ENCODE measurements around the gene DCTPP1. TPM values are rescaled to one million over a fixed set of nuclear protein-coding genes. Genes with fewer than 3 reads are reported as not detected.

The DCTPP1 gene
- total and polyA plus RNA-seq, 2 of the 13 experiments (the other 11 are each of a cell fraction or from before 2014, with no cell fraction given): 54.8 to 74.4 TPM

DNA sequence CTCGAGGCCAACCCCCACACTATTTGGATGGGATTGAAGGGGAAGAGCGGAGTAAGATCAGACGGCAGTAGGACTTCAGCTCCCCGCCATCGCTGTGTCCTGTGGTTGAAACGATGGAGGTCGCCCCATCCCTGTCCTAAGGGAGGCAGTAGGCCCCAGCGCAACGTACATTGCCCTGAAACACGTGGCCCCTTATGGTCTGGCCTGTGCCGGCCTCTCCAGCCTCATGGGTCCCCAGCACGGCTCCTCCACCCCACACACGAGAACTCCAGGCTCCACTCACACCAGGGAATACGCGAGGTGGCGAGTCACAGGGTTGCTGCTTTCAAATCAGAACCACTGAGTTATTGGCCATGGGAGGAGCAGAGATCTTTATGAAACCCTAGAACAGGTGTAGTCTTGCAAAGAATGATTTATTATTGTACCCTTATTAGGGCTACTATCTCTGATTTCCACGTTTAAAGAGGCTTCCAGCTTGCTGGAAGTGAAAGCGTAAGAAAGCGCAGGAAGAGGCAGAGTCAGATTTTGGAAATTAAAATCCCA lies 669 bp upstream of the DCTPP1 start (continued):
- no peak for TF ChIP-seq ATF2 (CRISPR knock-in tag; IDR thresholded peaks at IDR 0.05)
- TF ChIP-seq TBX3 (IDR thresholded peaks at IDR 0.05; ENCODE audit: borderline replicate concordance): no peak
- peak; percentile 11; the same call in 1 of the 2 replicates for TF ChIP-seq MIXL1 (CRISPR knock-in tag; IDR thresholded peaks at IDR 0.05)
- peak; percentile 95; the same call in 1 of the 2 replicates for TF ChIP-seq FOXO4 (CRISPR knock-in tag; conservative IDR thresholded peaks at IDR 0.05)
- no peak for TF ChIP-seq ZNF160 (CRISPR knock-in tag; IDR thresholded peaks at IDR 0.05)
- TF ChIP-seq DZIP1 (CRISPR knock-in tag; IDR thresholded peaks at IDR 0.05): peak; percentile 84; the same call in 1 of the 2 replicates
- TF ChIP-seq ZBTB39 (CRISPR knock-in tag; IDR thresholded peaks at IDR 0.05): 0 out of 2 replicates have a peak, but pooled peaks have one; percentile 20
- peak; percentile 34; the same call in 1 of the 2 replicates for TF ChIP-seq JUND (CRISPR knock-in tag; IDR thresholded peaks at IDR 0.05)
- TF ChIP-seq, protein P1, sequence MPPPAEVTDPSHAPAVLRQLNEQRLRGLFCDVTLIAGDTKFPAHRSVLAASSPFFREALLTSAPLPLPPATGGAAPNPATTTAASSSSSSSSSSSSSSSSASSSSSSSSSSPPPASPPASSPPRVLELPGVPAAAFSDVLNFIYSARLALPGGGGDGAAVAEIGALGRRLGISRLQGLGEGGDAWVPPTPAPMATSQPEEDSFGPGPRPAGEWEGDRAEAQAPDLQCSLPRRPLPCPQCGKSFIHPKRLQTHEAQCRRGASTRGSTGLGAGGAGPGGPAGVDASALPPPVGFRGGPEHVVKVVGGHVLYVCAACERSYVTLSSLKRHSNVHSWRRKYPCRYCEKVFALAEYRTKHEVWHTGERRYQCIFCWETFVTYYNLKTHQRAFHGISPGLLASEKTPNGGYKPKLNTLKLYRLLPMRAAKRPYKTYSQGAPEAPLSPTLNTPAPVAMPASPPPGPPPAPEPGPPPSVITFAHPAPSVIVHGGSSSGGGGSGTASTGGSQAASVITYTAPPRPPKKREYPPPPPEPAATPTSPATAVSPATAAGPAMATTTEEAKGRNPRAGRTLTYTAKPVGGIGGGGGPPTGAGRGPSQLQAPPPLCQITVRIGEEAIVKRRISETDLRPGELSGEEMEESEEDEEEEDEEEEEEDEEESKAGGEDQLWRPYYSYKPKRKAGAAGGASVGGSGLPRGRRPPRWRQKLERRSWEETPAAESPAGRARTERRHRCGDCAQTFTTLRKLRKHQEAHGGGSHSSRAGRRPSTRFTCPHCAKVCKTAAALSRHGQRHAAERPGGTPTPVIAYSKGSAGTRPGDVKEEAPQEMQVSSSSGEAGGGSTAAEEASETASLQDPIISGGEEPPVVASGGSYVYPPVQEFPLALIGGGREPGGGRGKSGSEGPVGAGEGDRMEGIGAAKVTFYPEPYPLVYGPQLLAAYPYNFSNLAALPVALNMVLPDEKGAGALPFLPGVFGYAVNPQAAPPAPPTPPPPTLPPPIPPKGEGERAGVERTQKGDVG (CRISPR knock-in tag; IDR thresholded peaks at IDR 0.05; ENCODE audit: borderline replicate concordance): peak; percentile 81; the same call in 1 of the 2 replicates
- no peak for TF ChIP-seq SMC3 (IDR thresholded peaks at IDR 0.05; ENCODE audit: low read length)
- no peak for TF ChIP-seq ZNF292 (CRISPR knock-in tag; IDR thresholded peaks at IDR 0.05; ENCODE audit: borderline replicate concordance, low read depth)
- no peak for TF ChIP-seq ZNF749 (CRISPR knock-in tag; IDR thresholded peaks at IDR 0.05; ENCODE audit: borderline replicate concordance)
- TF ChIP-seq, protein P2, sequence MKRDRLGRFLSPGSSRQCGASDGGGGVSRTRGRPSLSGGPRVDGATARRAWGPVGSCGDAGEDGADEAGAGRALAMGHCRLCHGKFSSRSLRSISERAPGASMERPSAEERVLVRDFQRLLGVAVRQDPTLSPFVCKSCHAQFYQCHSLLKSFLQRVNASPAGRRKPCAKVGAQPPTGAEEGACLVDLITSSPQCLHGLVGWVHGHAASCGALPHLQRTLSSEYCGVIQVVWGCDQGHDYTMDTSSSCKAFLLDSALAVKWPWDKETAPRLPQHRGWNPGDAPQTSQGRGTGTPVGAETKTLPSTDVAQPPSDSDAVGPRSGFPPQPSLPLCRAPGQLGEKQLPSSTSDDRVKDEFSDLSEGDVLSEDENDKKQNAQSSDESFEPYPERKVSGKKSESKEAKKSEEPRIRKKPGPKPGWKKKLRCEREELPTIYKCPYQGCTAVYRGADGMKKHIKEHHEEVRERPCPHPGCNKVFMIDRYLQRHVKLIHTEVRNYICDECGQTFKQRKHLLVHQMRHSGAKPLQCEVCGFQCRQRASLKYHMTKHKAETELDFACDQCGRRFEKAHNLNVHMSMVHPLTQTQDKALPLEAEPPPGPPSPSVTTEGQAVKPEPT (CRISPR knock-in tag; IDR thresholded peaks at IDR 0.05; ENCODE audit: low read depth): peak; percentile 75; the same call in 1 of the 2 replicates
- peak; percentile 77; the same call in 1 of the 2 replicates for TF ChIP-seq ZNF263 (CRISPR knock-in tag; IDR thresholded peaks at IDR 0.05)
- TF ChIP-seq ZBTB42 (CRISPR knock-in tag; IDR thresholded peaks at IDR 0.05): peak; percentile 46; the same call in 1 of the 2 replicates
- 0 out of 2 replicates have a peak, but pooled peaks have one; percentile 14 for TF ChIP-seq SOX5 (CRISPR knock-in tag; IDR thresholded peaks at IDR 0.05; ENCODE audit: borderline replicate concordance)

Measured in HepG2 (cell line).